ENCODE results near the gene NUBP1. TPM values are rescaled to one million over a fixed set of nuclear protein-coding genes. Genes with fewer than 3 reads are reported as not detected.

NUBP1 gene
- total RNA-seq, 1 donor from 2014 or later: 33.9 TPM

DNA sequence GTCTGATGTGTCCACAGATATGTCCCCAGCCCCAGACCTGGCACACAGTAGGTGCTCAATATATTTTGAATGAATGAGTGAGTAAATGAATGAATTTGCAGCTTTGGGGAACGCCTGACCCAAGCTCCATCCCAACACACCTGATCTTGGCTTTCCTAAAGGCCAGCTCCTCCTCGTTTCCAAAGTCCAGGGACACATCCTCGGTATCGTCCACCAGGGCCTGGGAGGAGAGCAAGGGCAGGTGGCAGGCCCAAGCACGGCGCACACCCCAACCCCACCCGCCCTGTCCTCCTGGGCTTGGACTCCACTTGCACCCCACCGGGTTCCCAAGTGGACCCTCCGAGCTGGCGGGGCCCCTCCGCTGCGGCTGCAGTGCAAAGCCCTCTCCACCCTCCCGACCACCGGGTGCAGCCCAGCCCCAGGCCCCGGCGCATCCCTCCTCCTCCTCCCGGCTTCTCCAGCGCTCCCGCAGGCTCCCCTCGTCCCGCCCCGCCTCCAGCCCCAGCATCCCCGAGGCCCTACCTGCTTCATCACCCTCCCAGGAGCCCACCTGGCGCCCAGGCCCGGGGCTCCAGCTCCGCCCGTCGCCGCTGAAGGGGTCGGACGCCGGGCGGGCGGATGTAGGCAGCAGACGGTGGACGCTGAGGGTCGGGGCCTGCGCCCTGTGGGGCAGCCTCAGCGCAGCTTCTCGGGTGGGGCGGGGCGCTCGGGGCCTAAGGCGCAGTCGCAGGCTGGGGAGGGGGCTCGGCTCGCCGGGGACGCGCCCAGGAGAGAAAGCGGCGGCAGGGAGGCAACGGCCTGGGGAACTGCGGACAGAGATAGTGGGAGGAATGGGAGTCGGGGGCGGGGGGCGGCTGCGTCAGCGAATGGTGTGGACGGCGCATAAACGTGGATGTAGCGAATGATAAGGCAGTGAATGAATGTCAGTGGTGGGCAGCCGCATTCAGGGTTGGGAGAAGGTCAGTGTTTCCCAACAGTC, 74.6 kb downstream of the NUBP1 start, which contains the start of gene TVP23A:
Gene TVP23A, minus strand, starts transcription at position 832 of the 979 bp plus-strand sequence. Its CDS starts 301 bp downstream, at position 531.
- Mint-ChIP-seq H3K4me3 (ENCODE audit: low read depth) (no peak within 1 kb of the TSS), H3K4me1 (ENCODE audit: low read depth) (peaks cover 3% of the 10 kb centered on the region), H3K36me3 (ENCODE audit: low read depth) (no peaks in the 10 kb centered on the region), H3K27me3 (ENCODE audit: low read depth) (peaks cover 8% of the 10 kb centered on the region), H3K27ac (no peak within 1 kb of the TSS), H3K9me3 (no peaks in the 10 kb centered on the region)
- DNase-seq (ENCODE audit: low spot score): no peak
- intact Hi-C loops (cut with micrococcal nuclease): loop anchor here (10.0 kb wide), 1 partner anchor 97 kb away; no protein-coding TSS in a partner anchor

Other genes with a start within 250 kb of the NUBP1 start
- 0.09 TPM in 1 of 2 replicates, not detected in the other for gene EMP2, start 163.2 kb upstream of the NUBP1 start, total RNA-seq
- not detected in 2 replicates for gene TEKT5, start 48.9 kb upstream of the NUBP1 start, total RNA-seq
- gene TVP23A, start 75.0 kb downstream of the NUBP1 start, total RNA-seq: 0.05 TPM in 1 of 2 replicates, not detected in the other
- gene CIITA, start 133.4 kb downstream of the NUBP1 start, total RNA-seq: 8.6 and 9.3 TPM in 2 replicates
- 38.5 and 38.7 TPM in 2 replicates for gene DEXI, start 198.6 kb downstream of the NUBP1 start, total RNA-seq
- 44.8 and 48.7 TPM in 2 replicates for gene CLEC16A, start 200.7 kb downstream of the NUBP1 start, total RNA-seq